Caki2 (cell line): Measurements from ENCODE around the gene YTHDF1. TPM values are rescaled to one million over a fixed set of nuclear protein-coding genes. Genes with fewer than 3 reads are reported as not detected.
A peak's percentile ranks its signal among the peaks of the same experiment; 100 is the strongest.

Source experiments
- DNase-seq: peaks from one replicate; pipeline ENCODE4 v3.0.0-alpha.2; 2015; ENCODE audit warnings: low read depth
- in situ Hi-C: cut with HindIII; loops from 2 replicates; pipeline ENCODE4 v1.10.0; 2016; ENCODE audit warnings: low sequenced_read_pairs, low pct_unique_long_range_greater_than_20kb, mixed read lengths
- total RNA-seq: library from RNA; depleted of rRNA; stranded (reverse); fragments of >200 nt; shearing (Covaris generic); gene quantifications from 2 replicates; pipeline ENCODE4 v1.2.3, GENCODE V29; 2014; ENCODE audit warnings: low replicate concordance; rRNA removed

The YTHDF1 gene
- 20.0 and 26.9 TPM in 2 replicates for total RNA-seq

DNA sequence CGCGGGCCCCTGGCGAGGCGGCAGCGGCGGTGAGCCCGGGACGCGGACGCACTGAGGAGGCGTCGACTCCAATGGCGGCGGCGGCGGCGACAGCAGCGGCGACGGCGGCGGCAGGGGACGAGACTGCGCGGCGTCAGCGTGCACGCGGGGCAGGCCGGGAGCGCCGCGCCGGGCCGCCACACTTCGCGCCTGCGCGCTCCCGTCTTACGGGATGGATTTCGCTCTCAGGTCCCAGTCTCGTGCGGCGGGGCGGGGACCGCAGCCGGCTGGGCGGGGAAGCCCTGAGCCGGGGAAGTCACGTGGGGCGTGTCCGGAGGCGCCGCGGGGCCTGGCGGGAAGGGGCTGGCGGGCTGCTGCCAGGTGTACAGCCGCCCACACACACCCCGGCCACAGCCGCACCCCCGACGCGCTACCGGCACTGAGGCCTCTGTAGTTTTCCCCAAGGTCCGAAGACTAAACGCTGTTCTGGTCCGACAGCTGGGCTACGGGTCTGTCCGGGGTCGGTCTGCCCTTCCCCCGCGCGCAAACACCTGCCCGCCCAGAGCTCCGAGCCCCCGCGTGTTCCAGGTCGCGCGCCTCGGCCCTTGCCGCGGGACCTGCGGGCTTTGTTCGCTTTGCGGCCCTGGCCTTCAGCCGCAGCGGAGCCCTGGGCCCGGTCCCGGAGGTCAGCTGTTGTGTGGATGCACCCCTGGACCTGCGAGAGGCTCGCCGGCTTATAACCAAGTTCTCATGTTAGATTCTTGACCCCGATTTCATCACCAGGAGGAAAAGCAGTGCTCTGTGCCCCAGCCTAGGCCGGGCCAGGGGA, at the start of gene YTHDF1:
TSS of gene YTHDF1 (minus strand) at position 91 of the 808 bp plus-strand sequence. CDS start 239 bp downstream, outside the sequence.
- in situ Hi-C loops = no loop called here
- DNase-seq = peak; percentile 96

DNA sequence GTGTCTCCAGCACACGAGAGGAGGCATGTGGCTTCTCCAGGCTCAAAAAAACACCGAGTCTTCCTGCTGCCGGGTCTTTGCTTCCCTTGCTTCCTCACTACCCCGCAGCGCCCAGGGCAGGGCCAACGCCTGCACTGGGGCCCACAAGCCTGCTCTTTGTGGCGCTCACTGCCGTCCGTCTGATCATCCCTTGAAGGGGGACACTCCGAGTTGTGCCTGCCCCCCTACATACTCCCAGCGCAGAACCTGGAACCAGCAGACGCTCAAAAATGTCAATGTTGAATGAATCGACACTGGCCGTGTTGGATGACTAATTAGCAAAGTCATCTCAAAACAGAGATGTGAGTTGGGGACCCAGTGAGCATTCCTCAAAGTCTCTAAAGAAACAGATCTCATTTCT, 48.6 kb upstream of the YTHDF1 start:
- in situ Hi-C loops = no loop called here
- DNase-seq = no peak

DNA sequence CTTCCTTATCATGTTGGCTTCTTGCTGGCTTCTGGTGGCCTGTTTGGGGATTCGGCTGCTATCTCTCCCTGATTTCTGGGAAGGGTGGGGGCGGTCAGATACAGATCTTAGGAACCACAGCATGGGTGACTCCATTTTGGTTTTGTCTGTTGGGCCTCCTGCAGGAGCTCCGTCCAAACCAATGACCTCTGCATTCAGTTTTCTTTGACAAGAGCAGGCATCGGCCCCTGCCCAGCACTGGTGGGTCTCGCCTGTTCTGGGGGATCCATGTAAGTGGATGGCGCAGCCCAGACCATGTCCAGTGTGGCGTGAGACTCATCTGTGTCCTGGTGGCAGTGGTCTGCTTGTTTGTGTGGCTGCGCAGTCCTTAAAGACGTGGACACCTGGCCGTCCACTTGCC, 48.1 kb upstream of the YTHDF1 start:
- in situ Hi-C loops = no loop called here
- no peak for DNase-seq

DNA sequence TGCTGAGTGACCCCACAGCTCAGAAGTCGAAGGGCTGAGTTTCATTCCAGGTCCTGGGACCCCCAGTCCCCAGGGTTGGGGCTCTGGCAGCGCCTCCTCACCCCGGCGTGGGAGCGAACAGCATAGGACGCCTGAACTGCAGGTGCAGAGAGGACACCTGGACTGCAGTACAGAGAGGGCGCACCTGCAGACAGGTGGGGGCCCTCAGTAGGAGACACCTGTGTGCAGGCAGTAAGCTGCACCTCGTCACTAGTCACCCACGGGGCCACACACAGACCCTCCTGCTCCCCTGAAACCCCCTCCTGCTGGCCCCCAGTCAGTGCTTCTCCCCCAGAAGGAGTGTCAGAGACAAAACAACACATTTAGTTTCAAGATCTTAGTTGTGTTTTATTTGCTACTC, 46.9 kb upstream of the YTHDF1 start:
- in situ Hi-C loops = no loop called here
- DNase-seq = no peak

DNA sequence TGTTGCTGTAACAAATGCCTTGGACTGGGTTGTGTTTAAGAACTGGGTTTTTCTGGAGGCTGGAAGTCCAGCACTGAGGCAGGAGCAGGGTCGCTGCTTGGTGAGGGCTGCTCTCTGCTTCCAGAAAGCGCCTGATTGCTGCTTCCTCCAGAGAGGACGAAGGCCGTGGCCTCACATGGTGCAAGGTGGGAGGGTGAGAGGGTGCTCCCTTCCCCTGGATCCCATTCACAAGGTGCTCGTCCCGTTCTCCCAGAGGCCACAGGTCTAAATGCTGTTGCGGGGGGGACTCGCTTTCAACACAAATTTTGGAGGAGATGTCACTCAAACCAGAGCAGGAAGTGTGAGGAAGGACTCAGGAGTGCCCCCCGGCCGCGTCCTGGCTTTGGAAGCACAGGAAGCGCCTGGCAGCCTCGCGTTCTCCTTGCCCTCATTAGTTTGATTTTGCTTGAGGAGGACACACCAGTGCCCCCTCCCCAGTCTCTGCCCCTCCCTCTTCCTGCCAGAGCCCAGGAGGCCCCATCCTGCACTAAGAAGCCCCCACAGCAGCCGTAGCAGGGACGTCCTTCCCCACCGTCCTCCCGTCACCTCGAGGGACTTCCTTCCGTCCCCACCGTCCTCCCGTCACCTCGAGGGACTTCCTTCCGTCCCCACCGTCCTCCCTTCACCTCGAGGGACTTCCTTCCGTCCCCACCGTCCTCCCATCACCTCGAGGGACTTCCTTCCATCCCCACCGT, 46.0 kb upstream of the YTHDF1 start:
- no peak for DNase-seq
- in situ Hi-C loops = no loop called here

DNA sequence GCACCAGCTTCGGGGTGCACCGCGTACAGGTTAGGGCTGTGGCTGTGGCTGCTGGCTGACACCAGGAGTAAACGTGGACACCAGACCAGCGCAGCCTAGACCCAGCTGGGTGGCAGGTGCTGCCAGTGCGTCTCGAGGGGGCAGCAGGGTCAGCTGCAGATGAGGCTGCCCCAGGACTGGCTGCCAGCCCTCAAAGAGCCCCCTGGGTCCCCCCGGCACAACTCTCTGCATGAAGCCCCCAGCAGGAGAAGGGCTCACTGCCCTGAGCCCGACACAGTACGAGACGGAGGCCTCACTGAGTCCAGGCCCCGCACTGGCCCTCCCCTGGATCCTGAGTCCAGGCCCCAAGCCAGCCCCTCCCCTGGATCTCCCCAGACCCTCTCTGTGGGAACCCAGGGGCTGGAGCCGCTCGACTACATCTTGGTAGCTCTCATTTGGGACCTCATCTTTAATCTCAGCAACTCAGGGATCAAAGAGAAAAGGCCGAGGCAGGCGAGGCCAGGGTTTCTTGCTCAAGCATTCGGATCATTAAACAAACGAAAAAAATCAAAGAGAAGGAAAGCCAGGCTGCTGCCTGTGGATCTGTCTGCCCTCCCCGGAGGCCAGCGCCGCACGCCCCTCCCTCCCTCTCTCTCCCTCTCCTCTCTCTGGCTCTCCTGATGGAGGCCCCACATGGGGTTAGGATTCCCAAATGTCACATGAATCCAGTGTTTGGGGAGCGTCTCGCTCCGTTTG, 45.3 kb upstream of the YTHDF1 start:
- in situ Hi-C loops = no loop called here
- DNase-seq = no peak

DNA sequence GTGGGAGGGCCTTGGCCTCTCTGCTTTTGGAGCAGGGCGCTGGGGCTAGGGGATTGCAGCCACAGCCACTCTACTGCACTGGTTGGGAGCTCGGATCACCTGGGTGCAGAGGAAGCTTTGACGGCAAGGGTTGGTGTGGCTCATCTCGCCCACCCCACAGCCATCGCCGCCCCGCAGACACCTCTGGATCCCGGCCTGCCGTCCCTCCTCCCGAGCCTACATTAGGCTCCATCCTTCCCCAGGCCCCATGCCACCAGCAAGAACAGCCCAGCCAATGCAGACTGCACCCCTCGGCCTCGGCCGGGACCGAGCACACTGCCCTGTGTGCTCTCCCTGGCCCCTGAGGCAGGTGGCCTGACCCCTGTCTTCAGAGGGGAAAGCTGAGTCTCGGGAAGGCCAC, 44.6 kb upstream of the YTHDF1 start:
- in situ Hi-C loops = no loop called here
- no peak for DNase-seq

DNA sequence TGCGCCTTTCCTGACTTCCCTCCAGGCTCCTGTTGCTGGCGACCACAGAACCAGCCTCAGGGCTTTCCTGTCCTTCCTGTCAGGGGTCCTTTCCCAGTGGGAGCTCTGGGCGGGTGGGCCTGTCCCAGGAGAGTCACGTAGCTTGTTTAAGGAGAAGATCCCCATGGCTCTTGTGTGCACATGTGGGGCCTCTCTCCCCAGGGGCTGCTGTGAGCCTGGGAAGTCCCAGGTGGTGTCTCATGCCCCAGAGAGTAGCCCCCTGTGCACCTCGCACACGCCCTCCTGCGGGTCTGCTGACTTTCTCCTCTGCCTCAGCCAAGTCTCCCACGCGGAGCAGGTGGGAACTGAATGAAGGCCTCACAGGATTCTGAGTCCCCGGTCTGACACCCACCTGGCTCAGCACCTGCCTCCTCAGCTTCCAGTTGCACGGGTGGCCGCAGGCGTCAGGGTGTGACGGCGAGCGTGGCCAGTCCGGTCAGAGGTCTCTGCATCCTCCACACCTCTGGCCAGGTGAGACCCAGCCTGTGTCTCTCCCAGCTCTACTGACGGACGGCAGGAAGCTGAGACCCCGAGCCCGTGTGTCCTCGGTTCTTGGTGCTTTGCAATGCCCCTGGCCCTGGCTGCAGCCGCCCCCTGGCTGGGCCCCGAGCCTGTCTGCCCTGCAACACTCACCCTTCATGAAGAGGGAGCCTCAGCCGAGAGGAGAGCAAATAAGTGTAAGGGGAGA, 44.0 kb upstream of the YTHDF1 start:
- DNase-seq = no peak
- in situ Hi-C loops = no loop called here

DNA sequence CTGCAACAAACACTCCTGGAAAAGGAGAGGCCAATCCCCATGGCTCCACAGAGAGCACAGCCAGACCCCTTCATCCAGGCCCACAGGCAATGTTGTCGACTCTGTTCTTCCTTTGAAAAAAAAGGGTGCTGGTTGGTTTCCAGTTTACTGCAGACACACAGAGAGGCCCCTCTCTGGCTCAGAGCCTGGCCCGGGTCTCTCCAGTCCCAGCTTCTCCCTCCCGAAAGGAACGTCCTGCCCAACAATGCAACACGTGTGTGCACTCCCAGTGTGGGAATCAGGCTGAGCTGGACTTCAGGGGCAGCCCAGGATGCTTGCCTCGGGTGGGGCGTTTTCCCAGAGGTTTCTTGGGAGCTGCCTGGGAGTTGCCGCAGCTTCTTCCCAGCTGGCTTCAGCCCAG, 42.9 kb upstream of the YTHDF1 start:
- in situ Hi-C loops = no loop called here

DNA sequence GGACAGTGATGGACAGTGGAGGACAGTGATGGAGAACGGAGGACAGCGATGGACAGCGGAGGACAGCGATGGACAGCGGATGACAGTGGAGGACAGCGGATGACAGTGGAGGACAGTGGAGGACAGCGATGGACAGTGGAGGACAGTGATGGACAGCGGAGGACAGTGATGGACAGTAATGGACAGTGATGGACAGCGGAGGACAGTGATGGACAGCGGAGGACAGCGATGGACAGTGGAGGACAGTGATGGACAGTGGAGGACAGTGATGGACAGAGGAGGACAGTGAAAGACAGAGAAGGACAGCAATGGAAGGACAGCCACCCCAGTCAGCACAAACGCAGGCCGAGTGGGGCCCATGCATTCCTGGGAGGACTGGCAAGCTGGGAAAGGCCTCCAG, 41.7 kb upstream of the YTHDF1 start:
- DNase-seq = no peak
- in situ Hi-C loops = no loop called here

More for the DNA sequence above, 42.9 kb upstream of the YTHDF1 start:
- DNase-seq = no peak

DNA sequence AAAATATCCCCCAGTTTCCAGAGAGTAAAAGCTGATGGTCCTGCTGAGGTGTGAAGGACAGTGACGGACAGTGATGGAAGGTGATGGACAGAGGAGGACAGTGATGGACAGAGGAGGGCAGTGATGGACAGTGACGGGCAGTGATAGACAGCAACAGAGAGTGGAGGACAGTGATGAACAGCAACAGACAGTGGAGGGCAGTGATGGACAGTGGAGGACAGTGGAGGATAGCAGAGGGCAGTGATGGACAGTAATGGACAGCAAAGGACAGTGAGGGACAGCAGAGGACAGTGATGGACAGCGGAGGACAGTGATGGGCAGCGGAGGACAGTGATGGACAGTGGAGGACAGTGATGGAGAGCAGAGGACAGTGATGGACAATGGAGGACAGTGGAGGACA, 41.0 kb upstream of the YTHDF1 start:
- DNase-seq = no peak
- in situ Hi-C loops = no loop called here

DNA sequence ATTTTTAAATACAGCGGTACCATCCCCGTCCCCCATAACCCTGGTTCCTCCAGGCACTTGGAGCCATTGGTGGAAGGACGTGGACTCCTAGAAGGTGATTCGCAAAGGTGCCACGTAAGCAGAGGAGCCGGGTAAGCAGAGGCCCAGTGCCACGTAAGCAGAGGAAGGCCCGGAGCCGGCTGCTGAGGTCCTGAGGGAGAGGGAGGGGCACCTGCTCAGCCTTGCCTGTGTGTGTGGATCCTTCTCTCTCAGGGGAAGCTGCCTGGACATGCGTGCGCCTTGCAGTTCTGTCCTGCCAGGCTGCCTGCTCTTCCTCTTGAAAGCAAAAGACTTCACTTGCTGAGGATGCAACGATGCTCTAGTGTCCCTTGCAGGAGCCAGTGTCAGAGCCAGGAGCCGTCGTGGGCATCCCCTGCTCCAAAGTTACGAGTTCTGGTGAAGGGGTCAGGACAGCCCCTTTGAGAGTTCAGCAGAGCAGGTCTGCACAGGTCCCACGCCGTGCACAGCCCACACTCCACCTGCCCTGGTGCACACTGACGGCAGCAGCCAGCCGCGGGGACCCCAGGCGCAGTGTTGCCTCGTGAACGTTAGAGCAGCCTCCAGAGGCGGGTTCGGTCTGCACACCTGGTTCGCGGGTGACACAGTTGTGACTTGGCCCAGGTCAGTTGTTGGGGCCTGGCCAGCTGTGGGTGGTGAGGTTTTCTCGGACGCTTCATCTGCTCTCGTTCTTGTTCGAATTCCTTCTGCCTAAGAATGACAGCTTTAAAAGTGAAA, 40.2 kb upstream of the YTHDF1 start:
- in situ Hi-C loops = no loop called here
- DNase-seq = no peak

DNA sequence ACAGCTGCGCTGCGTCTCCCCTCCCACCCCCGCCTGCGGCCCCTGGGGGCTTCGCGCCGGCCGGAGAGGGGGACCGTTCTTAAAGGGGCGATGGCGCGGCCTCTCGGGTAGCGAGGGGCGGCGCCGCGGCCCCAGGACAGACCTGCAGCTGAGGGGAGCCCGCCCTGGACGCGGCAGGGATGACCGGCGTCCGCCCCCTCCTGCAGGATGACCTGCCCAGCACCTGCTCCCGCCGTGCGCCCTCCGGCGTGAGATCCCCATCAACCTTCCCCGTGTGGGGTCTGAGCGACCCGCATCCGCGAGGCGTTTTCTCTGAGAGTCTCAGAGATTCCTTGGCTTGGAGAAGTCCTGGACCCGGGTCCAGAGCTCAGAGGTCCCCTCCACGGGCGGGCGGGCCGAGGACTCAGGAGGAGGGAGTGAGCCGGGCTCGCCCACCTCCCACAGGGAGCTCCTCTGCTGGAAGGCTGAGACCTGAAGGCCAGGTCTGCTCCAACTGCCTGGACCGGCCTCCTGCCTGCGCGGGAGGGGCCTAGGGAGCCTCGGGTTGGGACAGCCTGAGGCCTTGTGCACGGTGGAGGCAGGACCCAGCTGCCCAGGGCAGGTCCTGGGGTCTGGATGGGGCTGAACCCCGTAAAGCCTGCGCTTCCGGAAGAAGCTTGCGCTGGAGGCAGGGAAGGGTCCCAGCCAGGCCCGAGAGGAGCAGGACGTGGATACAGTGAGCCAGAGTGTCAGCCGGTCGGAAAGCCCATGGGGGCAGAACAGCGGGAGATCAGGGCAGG, 38.9 kb upstream of the YTHDF1 start:
- in situ Hi-C loops = no loop called here

DNA sequence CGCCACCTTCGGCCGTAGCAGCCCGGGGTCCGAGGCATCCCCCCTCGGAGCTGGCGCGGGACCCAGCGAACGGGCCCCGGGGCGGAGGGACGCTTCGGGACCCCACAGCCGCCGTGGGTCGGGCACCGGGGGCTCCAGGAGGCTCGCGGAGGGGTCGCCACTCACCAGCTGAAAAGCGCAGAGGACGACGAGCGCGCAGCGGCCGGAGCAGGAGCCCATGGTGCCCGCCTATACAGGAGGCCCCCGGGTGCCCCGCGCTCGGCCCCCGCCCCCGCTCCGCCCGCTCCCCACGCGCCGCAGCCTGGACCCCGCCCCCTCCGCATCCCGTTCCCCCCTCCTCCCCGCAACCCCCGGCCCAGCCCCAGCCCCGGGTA, 38.3 kb upstream of the YTHDF1 start, which contains the start of gene NKAIN4:
TSS of gene NKAIN4 (minus strand) at position 232 of the 374 bp plus-strand sequence. CDS start at position 219, 13 bp downstream.
- in situ Hi-C loops = no loop called here
- DNase-seq = no peak

More for the DNA sequence above, 38.9 kb upstream of the YTHDF1 start:
- no peak for DNase-seq

DNA sequence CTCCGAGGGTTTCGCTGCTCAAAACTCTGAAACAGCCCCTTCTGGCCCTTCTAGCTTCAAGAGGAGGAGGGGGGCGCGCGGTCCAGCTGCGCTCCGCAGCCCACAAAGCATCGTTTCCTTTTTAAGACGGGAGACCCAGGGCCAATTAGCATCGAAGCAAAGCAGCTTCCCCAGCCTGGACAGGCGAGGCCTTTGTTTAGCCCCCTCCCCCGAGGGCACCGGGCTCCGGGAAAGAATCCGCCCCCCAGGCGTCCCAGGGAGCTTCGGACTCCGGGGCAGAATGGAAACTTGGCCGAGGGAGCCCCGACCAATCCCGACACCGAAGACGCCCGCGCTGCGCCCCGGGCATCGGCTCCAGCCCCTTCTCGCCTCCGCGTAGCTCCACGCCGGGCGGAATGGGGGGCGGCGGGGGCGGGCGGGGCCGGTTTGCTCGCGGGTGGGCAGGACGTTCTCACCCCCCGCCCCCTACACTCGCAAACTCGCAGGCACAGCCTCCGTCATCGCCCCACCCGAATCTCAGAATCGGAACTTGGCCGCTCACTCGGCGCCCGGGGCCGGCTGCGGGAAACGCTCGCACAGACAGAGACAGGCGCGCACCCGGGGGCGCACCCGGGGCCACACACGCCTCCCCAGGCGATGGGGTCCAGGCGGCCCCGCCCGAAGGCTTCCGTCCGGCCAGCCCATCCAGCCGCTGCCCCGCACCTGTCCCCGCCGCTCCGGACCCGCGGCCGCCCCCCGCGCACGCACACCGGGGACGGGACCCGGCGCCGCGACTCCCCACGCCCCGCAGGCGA, 37.7 kb upstream of the YTHDF1 start:
- no peak for DNase-seq
- in situ Hi-C loops = no loop called here

DNA sequence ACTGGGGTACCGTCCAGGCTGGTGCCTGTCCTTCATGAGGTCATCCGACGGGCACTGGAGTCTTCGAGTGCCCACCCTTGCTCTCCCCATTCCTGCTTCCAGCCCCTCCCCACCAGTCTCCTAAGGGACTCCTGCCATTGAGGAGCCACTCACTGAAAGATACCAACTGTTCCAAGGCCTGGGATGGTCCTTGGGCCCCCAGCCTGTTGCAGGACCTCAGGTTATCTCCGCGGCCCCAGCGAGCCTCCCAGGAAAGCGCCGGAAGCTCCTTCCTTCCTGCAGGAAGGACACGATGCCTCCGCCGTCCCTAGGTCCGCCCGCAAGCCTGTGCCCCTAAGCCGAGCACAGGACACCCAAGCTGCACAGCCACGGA, 37.1 kb upstream of the YTHDF1 start:
- in situ Hi-C loops = no loop called here
- no peak for DNase-seq
